NCI-H2081 treated with DMSO at 0.1 percent for 48 hours (cell line): ENCODE measurements around the gene DCAF8.

Experiments used
- DNase-seq: peaks from one replicate; lab custom pipeline; 2025; lab: John Stamatoyannopoulos, UW

DCAF8 gene

DNA sequence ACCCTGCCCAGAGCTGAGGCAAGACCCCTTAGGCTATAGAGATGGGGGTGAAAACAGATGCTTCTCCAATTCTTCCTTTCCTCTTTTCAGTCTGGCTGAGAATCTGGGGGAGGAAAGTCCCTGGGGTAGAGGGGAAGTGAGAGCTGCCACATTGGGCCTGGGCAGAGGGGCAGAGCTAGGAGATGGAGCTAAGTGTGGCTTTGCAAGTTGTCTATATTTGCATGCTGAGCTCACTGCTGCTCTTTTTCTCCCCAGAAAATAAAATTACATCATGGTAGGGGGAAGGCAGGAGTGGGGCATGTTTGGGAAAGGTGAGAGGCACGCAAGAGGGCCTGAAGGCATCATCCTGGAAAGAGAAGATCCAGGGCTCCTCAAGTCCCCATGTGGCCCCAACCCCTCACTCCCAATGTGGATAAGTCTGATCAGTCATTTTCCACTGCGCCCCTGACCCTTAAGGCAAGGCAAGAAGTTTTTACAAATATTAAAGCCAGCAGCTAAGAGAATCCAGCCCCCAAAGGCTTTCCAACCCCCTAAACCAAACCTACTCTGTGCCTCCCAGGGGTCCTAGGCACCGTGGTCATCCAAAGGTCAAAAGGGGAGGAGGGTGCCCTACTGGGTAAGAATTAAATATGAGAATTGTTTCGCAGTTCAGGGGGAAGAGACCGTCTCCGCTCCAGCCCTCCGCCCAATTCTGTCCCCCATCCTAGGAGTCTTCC lies 57.7 kb downstream of the DCAF8 start:
- DNase-seq, result no peak

- DNase-seq, result no peak
Observed at GRCh38 chr1:160200786-160201185, 61.6 kb downstream of the DCAF8 start.

GRCh38 chr1:160197231-160197630 lies 65.1 kb downstream of the DCAF8 start:
- DNase-seq, result no peak

DNA sequence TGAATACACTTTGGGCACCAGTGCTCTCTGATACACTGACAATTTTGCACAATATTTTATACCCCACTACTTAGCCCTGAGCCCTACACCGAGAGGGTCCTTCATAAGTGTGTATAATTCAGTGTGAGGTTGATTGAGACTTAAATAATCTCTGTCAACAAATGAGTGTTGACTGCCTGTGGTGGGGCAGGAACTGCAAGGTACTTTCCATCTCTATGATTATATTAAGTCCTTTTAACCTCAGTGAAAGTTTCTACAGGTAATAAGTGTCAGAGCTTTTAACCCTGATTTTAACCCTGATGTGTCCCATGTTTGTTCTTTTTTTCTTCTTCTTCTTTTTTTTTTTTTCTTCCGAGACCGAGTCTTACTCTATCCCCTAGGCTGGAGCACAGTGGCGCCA lies 66.2 kb downstream of the DCAF8 start:
- no peak for DNase-seq

DNA sequence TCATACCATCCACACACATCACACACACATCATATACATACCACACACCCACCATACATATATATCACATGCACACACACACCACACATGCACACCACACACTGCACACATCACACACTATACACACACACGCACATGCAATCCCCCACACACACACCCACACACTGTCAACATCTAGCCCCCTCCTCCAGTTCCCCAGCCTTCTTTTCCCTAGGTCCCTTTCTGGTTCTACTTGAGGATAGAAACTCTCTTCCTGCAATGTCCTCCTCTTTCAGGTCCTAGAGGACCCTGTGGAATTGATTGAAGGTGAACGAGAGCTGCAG lies 67.7 kb downstream of the DCAF8 start:
- no peak for DNase-seq

- no peak for DNase-seq
Observed at GRCh38 chr1:160193832-160194736, 68.3 kb downstream of the DCAF8 start.

GRCh38 chr1:160193091-160193819 lies 69.1 kb downstream of the DCAF8 start:
- peak; percentile 28 for DNase-seq

DNA sequence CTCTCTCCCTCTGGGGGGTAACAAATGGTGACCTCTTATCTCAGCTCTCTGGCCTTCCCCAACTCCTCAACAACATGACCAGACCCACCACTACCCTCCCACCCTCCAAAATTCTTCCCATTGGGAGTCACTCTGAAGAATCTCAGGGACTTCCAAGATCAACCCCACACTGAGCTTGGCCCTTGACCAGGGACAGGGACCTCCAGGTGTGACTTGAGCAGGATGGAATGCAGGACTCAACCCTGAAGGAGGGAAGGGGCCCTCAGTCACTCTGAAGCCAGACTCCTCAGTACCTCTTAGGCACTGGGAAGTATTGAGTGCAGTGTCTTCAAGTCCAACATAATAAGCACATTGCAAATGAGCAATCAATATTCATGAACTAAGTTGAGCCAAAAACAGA lies 70.1 kb downstream of the DCAF8 start:
- DNase-seq, result no peak

DNA sequence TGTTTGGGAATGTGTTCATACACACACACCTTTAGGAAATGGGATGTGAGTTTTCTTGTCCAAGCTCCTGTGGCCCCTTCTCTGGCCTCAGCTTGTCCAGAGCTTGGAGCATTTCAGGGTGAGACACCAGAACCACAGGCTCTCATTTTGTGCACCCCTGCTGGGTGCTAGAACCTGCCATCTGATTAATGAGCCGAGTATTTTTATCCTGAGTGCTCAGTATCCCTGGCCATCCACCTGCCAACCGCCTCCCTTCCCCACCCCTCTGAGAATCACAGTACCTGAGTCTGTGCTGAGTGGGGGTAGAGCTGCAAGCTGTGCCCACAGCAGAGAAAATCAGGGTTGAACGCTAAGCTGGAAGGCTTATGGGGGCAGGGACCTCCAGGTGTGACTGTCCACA lies 70.6 kb downstream of the DCAF8 start:
- no peak for DNase-seq

- no peak for DNase-seq
Observed at GRCh38 chr1:160189649-160190625, 72.4 kb downstream of the DCAF8 start, which contains the start of gene CASQ1. CASQ1 (plus strand) TSS chr1:160190575; CDS start chr1:160190752, 177 bp downstream.

DNA sequence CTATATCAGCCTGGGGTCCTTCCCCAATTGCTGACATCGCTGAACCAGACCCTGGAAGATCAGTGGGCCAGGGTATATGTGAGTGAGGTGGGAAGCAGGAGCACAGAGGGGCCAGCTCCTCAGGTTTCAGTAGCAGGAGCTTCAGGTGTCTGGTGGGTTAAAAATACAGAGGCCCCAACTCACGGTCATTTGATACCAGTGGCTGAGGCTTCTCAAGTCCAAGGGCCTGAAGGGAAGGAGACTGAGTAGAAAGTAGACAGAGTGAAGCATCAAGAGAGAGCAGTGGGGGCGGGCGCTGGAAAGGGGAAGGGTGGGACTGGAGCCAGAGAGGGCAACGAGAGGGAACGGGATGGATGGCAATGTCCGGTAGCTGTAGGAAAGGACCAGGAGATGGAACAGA lies 74.0 kb downstream of the DCAF8 start:
- DNase-seq, result no peak

- no peak for DNase-seq
Observed at GRCh38 chr1:160187407-160187806, 74.9 kb downstream of the DCAF8 start.

- no peak for DNase-seq
Observed at GRCh38 chr1:160186729-160187128, 75.6 kb downstream of the DCAF8 start.

DNA sequence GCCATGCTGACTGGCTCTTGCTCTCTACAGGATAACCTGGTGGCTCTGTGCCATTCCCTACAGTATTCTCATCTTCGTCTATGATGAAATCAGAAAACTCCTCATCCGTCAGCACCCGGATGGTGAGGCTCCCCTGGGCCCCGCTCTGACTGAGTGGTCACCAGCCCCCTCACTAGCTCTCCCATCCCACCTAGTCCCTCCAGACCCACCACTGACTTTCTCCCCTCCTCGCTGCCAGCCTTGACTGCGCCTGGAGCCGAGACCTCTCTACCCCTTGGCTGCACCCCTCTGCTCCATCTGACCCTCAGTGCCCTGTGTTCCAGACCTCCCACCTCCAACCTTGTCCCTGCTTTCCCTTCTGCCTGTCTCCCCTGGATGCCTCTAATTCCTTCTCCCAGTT lies 76.1 kb downstream of the DCAF8 start:
- DNase-seq, result no peak

GRCh38 chr1:160179336-160179735 lies 83.0 kb downstream of the DCAF8 start:
- no peak for DNase-seq

GRCh38 chr1:160178731-160179130 lies 83.6 kb downstream of the DCAF8 start:
- DNase-seq, result no peak

GRCh38 chr1:160177667-160178066 lies 84.7 kb downstream of the DCAF8 start:
- DNase-seq, result no peak

GRCh38 chr1:160177231-160177630 lies 85.1 kb downstream of the DCAF8 start:
- DNase-seq, result no peak

GRCh38 chr1:160171980-160172379 lies 90.4 kb downstream of the DCAF8 start:
- no peak for DNase-seq

DNA sequence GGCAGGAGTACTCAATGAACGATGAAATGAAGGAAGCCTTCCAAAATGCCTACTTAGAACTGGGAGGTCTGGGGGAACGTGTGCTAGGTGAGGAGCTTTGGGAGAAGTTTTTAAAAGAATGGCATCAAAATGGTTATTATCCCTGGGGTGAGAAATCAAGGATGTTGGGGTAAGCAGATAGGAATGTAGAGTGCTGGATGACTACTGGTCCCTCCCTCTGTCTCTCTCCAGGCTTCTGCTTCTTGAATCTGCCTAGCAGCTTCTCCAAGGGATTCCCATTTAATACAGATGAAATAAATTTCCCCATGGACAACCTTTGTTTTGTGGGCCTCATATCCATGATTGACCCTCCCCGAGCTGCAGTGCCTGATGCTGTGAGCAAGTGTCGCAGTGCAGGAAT lies 91.0 kb downstream of the DCAF8 start:
- no peak for DNase-seq
